ENCODE measurements around the gene KLHDC7B. TPM values are rescaled to one million over a fixed set of nuclear protein-coding genes. Genes with fewer than 3 reads are reported as not detected.
A peak's percentile ranks its signal among the peaks of the same experiment; 100 is the strongest.

The KLHDC7B gene
- total and polyA plus RNA-seq, 2 of the 13 experiments (the other 11 are each of a cell fraction or from before 2014, with no cell fraction given) = 0.11 TPM; not detected in 1

DNA sequence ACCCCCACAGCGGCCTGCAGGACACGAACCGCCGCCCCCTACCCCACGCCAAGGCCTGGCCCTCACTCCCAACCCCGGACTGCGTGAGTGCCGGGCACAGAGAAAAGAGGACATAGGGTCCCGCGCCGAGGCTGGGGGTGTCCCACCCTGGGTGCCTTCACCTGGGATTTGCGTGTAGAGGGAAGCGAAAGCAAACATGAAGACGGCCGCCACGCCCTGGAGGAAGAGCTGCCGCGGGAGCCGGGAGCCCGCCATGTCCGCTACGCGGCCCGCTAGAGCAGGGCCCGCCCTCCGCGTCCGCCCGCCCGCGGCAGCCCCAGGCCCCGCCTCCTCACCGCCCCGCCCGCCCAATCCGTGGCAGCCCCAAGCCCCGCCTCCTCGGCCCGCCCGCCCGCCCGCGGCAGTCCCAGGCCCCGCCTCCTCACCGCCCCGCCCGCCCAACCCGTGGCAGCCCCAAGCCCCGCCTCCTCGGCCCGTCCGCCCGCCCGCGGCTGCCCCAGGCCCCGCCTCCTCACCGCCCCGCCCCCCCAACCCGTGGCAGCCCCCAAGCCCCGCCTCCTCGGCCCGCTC lies 38.2 kb upstream of the KLHDC7B start, which contains the start of gene LMF2 (continued):
- TF ChIP-seq SP4 (CRISPR knock-in tag; IDR thresholded peaks at IDR 0.05) (peak; percentile 59; the same call in 1 of the 2 replicates), ATAD3A (CRISPR knock-in tag; IDR thresholded peaks at IDR 0.05) (no peak), ZFY (CRISPR knock-in tag; IDR thresholded peaks at IDR 0.05) (peak; percentile 84), ZSCAN21 (CRISPR knock-in tag; IDR thresholded peaks at IDR 0.05; ENCODE audit: borderline replicate concordance) (peak; percentile 8; the same call in 1 of the 2 replicates), HNRNPK (IDR thresholded peaks at IDR 0.05; ENCODE audit: low read depth, low read length, poor library complexity, severe bottlenecking) (no peak), PTBP1 (IDR thresholded peaks at IDR 0.05; ENCODE audit: low read depth, low read length, poor library complexity, severe bottlenecking) (no peak), ZNF589 (CRISPR knock-in tag; conservative IDR thresholded peaks at IDR 0.05) (no peak), FIP1L1 (IDR thresholded peaks at IDR 0.05; ENCODE audit: borderline replicate concordance, insufficient read depth, low read depth, low read length) (no peak), TMF1 (CRISPR knock-in tag; IDR thresholded peaks at IDR 0.05; ENCODE audit: low read depth) (no peak), ZNF253 (CRISPR knock-in tag; IDR thresholded peaks at IDR 0.05; ENCODE audit: borderline replicate concordance) (no peak), GABPA (IDR thresholded peaks at IDR 0.05; ENCODE audit: low read depth, low read length) (no peak), GABPA (CRISPR knock-in tag; IDR thresholded peaks at IDR 0.05; ENCODE audit: low read depth) (0 out of 2 replicates have a peak, but pooled peaks have one; percentile 7), ZNF180 (CRISPR knock-in tag; IDR thresholded peaks at IDR 0.05; ENCODE audit: borderline replicate concordance, low read depth) (no peak), POLR2A (IDR thresholded peaks at IDR 0.05; ENCODE audit: insufficient read depth in 1 of 2, low read depth in 2 of 2, low read length in 2 of 2) (peak; percentile 34 to 82; a peak in 3 of 4 replicates), ZNF367 (CRISPR knock-in tag; IDR thresholded peaks at IDR 0.05; ENCODE audit: borderline replicate concordance) (no peak), SCMH1 (CRISPR knock-in tag; IDR thresholded peaks at IDR 0.05; ENCODE audit: borderline replicate concordance) (no peak), NFRKB (IDR thresholded peaks at IDR 0.05) (no peak), ARNT2 (CRISPR knock-in tag; IDR thresholded peaks at IDR 0.05; ENCODE audit: low read depth) (peak; percentile 52; the same call in 1 of the 2 replicates), ZNF709 (CRISPR knock-in tag; IDR thresholded peaks at IDR 0.05) (peak; percentile 67), ZFAT (CRISPR knock-in tag; conservative IDR thresholded peaks at IDR 0.05) (no peak), ADNP (CRISPR knock-in tag; IDR thresholded peaks at IDR 0.05) (no peak), ZNF672 (CRISPR knock-in tag; IDR thresholded peaks at IDR 0.05) (no peak), ZFYVE20 (CRISPR knock-in tag; IDR thresholded peaks at IDR 0.05; ENCODE audit: borderline replicate concordance, low read depth) (no peak), AHR (CRISPR knock-in tag; IDR thresholded peaks at IDR 0.05) (no peak)
- TF ChIP-seq, protein P1, sequence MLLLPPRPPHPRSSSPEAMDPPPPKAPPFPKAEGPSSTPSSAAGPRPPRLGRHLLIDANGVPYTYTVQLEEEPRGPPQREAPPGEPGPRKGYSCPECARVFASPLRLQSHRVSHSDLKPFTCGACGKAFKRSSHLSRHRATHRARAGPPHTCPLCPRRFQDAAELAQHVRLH (CRISPR knock-in tag; IDR thresholded peaks at IDR 0.05; ENCODE audit: borderline replicate concordance, low read depth) = no peak
- TF ChIP-seq, protein P2, sequence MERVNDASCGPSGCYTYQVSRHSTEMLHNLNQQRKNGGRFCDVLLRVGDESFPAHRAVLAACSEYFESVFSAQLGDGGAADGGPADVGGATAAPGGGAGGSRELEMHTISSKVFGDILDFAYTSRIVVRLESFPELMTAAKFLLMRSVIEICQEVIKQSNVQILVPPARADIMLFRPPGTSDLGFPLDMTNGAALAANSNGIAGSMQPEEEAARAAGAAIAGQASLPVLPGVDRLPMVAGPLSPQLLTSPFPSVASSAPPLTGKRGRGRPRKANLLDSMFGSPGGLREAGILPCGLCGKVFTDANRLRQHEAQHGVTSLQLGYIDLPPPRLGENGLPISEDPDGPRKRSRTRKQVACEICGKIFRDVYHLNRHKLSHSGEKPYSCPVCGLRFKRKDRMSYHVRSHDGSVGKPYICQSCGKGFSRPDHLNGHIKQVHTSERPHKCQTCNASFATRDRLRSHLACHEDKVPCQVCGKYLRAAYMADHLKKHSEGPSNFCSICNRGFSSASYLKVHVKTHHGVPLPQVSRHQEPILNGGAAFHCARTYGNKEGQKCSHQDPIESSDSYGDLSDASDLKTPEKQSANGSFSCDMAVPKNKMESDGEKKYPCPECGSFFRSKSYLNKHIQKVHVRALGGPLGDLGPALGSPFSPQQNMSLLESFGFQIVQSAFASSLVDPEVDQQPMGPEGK (CRISPR knock-in tag; IDR thresholded peaks at IDR 0.05) = 0 out of 2 replicates have a peak, but pooled peaks have one; percentile 25
- TF ChIP-seq, protein P3, sequence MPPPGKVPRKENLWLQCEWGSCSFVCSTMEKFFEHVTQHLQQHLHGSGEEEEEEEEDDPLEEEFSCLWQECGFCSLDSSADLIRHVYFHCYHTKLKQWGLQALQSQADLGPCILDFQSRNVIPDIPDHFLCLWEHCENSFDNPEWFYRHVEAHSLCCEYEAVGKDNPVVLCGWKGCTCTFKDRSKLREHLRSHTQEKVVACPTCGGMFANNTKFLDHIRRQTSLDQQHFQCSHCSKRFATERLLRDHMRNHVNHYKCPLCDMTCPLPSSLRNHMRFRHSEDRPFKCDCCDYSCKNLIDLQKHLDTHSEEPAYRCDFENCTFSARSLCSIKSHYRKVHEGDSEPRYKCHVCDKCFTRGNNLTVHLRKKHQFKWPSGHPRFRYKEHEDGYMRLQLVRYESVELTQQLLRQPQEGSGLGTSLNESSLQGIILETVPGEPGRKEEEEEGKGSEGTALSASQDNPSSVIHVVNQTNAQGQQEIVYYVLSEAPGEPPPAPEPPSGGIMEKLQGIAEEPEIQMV (CRISPR knock-in tag; IDR thresholded peaks at IDR 0.05; ENCODE audit: low read depth) = no peak
